ENCODE data around the gene FAM168A. TPM values are rescaled to one million over a fixed set of nuclear protein-coding genes. Genes with fewer than 3 reads are reported as not detected.
A peak's percentile ranks its signal among the peaks of the same experiment; 100 is the strongest.

The FAM168A gene
- total and polyA plus RNA-seq, 9 donors: 16.7 to 45.5 (median 39.5) TPM

GRCh38 chr11:73406131-73406530 lies 191.8 kb downstream of the FAM168A start:
- Histone ChIP-seq H3K27me3 (no peaks in the 10 kb centered on the region), H3K4me3 (no peak overlapping the region), H3K9me3 (no peaks in the 10 kb centered on the region), H3K36me3 (no peaks in the 10 kb centered on the region), H3K27ac (no peak overlapping the region), H3K4me1 (ENCODE audit: insufficient read depth) (no peaks in the 10 kb centered on the region)
- TF ChIP-seq POLR2A (IDR thresholded peaks at IDR 0.05) (no peak), EP300 (IDR thresholded peaks at IDR 0.05) (no peak)
- TF ChIP-seq, protein P1, sequence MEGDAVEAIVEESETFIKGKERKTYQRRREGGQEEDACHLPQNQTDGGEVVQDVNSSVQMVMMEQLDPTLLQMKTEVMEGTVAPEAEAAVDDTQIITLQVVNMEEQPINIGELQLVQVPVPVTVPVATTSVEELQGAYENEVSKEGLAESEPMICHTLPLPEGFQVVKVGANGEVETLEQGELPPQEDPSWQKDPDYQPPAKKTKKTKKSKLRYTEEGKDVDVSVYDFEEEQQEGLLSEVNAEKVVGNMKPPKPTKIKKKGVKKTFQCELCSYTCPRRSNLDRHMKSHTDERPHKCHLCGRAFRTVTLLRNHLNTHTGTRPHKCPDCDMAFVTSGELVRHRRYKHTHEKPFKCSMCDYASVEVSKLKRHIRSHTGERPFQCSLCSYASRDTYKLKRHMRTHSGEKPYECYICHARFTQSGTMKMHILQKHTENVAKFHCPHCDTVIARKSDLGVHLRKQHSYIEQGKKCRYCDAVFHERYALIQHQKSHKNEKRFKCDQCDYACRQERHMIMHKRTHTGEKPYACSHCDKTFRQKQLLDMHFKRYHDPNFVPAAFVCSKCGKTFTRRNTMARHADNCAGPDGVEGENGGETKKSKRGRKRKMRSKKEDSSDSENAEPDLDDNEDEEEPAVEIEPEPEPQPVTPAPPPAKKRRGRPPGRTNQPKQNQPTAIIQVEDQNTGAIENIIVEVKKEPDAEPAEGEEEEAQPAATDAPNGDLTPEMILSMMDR (IDR thresholded peaks at IDR 0.05): no peak
- intact Hi-C loops (cut with DNase I): no loop called here
- WGBS, 3 donors: 89 to 100% (median 93%) methylated on average over 1 of the region's 1 CpG
- DNase-seq: no peak

DNA sequence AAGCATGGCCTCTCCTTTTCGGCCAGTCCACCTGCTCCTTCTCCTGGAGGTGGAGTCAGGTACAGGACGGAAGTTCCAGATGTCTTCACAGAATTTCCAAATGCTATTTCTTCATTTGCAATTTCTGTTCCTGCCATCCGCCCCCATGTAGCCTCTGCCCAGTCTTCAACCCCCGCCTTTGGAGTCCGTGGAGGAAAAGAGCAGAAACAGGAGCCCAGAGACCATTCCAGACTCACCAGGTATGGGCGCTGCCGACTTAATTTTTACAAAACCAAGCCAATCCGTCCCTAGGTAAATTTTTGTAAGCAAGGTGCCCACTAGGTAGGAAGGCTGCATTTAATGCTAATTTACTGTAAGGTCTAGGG lies 192.8 kb downstream of the FAM168A start:
- DNase-seq: no peak
- H3K36me3 ChIP-seq: no peaks in the 10 kb centered on the region
- H3K27me3 ChIP-seq: no peaks in the 10 kb centered on the region
- no peak overlapping the region for H3K27ac ChIP-seq
- TF ChIP-seq, protein P1 (IDR thresholded peaks at IDR 0.05): no peak
- TF ChIP-seq POLR2A (IDR thresholded peaks at IDR 0.05) (no peak), EP300 (IDR thresholded peaks at IDR 0.05) (no peak)
- H3K4me1 ChIP-seq (ENCODE audit: insufficient read depth): no peaks in the 10 kb centered on the region
- no peak overlapping the region for H3K4me3 ChIP-seq
- no peaks in the 10 kb centered on the region for H3K9me3 ChIP-seq
- 93 to 95% (median 94%) methylated on average over 8 of the region's 8 CpGs for WGBS, 3 donors
- intact Hi-C loops (cut with DNase I): loop anchor here in 1 of 4 donors (2.0 kb wide), 1 partner anchor 256 kb away; no protein-coding TSS in a partner anchor

DNA sequence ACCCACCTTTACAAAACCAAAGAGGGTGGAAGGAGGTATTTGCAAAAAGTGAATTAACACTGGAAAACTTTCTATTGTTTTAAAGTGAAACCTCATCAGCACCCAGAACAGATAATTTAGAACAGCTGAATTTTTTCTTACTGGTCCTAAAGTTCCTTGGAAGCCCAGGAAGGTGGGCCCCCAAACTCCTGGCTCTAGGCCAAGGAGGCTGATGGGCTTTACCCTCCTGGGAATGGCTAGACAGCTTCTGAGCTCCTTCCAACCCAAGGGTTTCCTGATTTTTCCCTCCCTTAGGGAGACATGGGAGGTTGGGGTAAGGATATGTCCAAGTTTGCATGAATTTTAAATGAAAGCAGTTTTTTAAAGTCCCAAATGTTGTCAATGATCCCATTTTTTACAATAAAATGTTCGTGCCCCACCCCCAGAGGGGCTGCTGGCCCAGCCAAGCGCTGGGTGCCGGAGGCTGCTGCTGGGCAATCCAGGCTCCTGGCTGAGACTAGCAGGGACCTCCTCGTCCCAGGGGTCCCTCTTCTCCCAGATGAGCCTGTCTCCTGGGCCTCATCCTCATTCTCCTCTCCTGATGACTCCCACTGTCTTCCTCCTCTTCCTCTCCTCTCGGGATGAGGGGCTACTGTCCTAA lies 193.3 kb downstream of the FAM168A start:
- H3K27me3 ChIP-seq: no peaks in the 10 kb centered on the region
- WGBS, 3 donors: 84 to 92% (median 88%) methylated on average over 5 of the region's 5 CpGs
- H3K27ac ChIP-seq: no peak overlapping the region
- H3K9me3 ChIP-seq: no peaks in the 10 kb centered on the region
- TF ChIP-seq POLR2A (IDR thresholded peaks at IDR 0.05) (no peak), EP300 (IDR thresholded peaks at IDR 0.05) (no peak)
- TF ChIP-seq, protein P1 (IDR thresholded peaks at IDR 0.05): no peak
- peak in 1 of 5 donors; percentile 20 for DNase-seq
- no peaks in the 10 kb centered on the region for H3K36me3 ChIP-seq
- no peak overlapping the region for H3K4me3 ChIP-seq
- no peaks in the 10 kb centered on the region for H3K4me1 ChIP-seq (ENCODE audit: insufficient read depth)
- intact Hi-C loops (cut with DNase I): loop anchor here in 2 of 4 donors (2.0 to 5.0 kb wide), 2 partner anchors 253 to 256 kb away; no protein-coding TSS in a partner anchor

- Histone ChIP-seq H3K9me3 (no peaks in the 10 kb centered on the region), H3K4me1 (ENCODE audit: insufficient read depth) (no peaks in the 10 kb centered on the region), H3K4me3 (no peak overlapping the region), H3K27me3 (no peaks in the 10 kb centered on the region), H3K36me3 (no peaks in the 10 kb centered on the region), H3K27ac (no peak overlapping the region)
- TF ChIP-seq POLR2A (IDR thresholded peaks at IDR 0.05): no peak
- TF ChIP-seq, protein P1 (IDR thresholded peaks at IDR 0.05): peak; percentile 35 to 75 (median 55)
- no peak for TF ChIP-seq EP300 (IDR thresholded peaks at IDR 0.05)
- 23 to 32% (median 31%) methylated on average over 4 of the region's 4 CpGs for WGBS, 3 donors
- peak; percentile 64 to 86 (median 71) for DNase-seq
- intact Hi-C loops (cut with DNase I): loop anchor here in 2 of 4 donors (2.0 to 5.0 kb wide), 2 partner anchors 253 to 257 kb away; no protein-coding TSS in a partner anchor
Measured at GRCh38 chr11:73404048-73404447, 193.9 kb downstream of the FAM168A start.

Measured in ovary (tissue), 9 donors.